Measurements from ENCODE around the gene AKT1.

Gene AKT1

GRCh38 chr14:104805326-104805678, 9.8 kb upstream of the AKT1 start:
- no peak for DNase-seq (ENCODE audit: insufficient read length, low spot score)
- FAIRE-seq, result no peak
- no peak for TF ChIP-seq CTCF (IDR thresholded peaks at IDR 0.05; ENCODE audit: insufficient read depth, missing control alignments)

GRCh38 chr14:104804481-104805325, 9.2 kb upstream of the AKT1 start:
- DNase-seq (ENCODE audit: insufficient read length, low spot score) (no peak), FAIRE-seq (no peak)
- no peak for TF ChIP-seq CTCF (IDR thresholded peaks at IDR 0.05; ENCODE audit: insufficient read depth, missing control alignments)

- FAIRE-seq (no peak), DNase-seq (ENCODE audit: insufficient read length, low spot score) (no peak)
- TF ChIP-seq CTCF (IDR thresholded peaks at IDR 0.05; ENCODE audit: insufficient read depth, missing control alignments), result no peak
Observed at GRCh38 chr14:104803912-104804410, 8.4 kb upstream of the AKT1 start.

- DNase-seq (ENCODE audit: insufficient read length, low spot score), result no peak
- FAIRE-seq, result no peak
- no peak for TF ChIP-seq CTCF (IDR thresholded peaks at IDR 0.05; ENCODE audit: insufficient read depth, missing control alignments)
Observed at GRCh38 chr14:104803280-104803911, 7.8 kb upstream of the AKT1 start.

GRCh38 chr14:104802394-104803184, 7.0 kb upstream of the AKT1 start:
- FAIRE-seq, result no peak
- TF ChIP-seq CTCF (IDR thresholded peaks at IDR 0.05; ENCODE audit: insufficient read depth, missing control alignments), result no peak
- DNase-seq (ENCODE audit: insufficient read length, low spot score), result no peak

GRCh38 chr14:104801520-104802393, 6.2 kb upstream of the AKT1 start:
- no peak for FAIRE-seq
- no peak for DNase-seq (ENCODE audit: insufficient read length, low spot score)
- TF ChIP-seq CTCF (IDR thresholded peaks at IDR 0.05; ENCODE audit: insufficient read depth, missing control alignments), result no peak

Measured in D721Med (cell line).